HG02884 (cell line): Measurements from ENCODE around the gene MANSC4.

ENCODE experiments used
- ATAC-seq: cut with Tn5 transposase; IDR thresholded peaks from one replicate; pipeline ENCODE4 v1.9.1; 2021; ENCODE audit warnings: mild to moderate bottlenecking, moderate library complexity; ENCODE audit not compliant: unreplicated experiment

Gene MANSC4

GRCh38 chr12:27779920-27780611, at the start of gene MANSC4, which contains the start of gene KLHL42:
Gene MANSC4, minus strand, starts transcription at chr12:27780236. Its CDS starts 8,960 bp downstream, at chr12:27771276.
Gene KLHL42, plus strand, starts transcription at chr12:27780233. Its CDS starts 98 bp downstream, at chr12:27780331.
- ATAC-seq = peak; percentile 62

- no peak for ATAC-seq
Observed at GRCh38 chr12:27828196-27828595, 48.2 kb upstream of the MANSC4 start.

DNA sequence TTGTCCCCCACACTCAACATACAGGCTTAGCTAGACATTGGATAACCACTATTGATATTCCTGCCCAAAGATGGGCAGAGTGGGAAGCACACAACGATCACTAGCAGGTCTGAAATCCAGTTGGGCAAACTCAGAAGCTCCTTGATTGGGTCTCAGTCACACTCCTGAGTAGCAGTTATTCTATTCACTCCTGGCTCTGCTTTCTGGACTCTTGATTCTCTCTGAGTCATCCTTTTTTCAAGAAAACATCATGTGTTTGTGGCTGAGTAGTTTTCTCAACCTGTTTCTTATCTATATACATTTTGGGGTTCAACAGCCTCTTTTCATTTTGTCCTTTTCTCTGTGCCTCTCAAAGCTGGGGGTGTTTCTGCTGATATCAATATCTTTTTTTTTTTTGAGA, 46.0 kb upstream of the MANSC4 start:
- ATAC-seq = no peak

DNA sequence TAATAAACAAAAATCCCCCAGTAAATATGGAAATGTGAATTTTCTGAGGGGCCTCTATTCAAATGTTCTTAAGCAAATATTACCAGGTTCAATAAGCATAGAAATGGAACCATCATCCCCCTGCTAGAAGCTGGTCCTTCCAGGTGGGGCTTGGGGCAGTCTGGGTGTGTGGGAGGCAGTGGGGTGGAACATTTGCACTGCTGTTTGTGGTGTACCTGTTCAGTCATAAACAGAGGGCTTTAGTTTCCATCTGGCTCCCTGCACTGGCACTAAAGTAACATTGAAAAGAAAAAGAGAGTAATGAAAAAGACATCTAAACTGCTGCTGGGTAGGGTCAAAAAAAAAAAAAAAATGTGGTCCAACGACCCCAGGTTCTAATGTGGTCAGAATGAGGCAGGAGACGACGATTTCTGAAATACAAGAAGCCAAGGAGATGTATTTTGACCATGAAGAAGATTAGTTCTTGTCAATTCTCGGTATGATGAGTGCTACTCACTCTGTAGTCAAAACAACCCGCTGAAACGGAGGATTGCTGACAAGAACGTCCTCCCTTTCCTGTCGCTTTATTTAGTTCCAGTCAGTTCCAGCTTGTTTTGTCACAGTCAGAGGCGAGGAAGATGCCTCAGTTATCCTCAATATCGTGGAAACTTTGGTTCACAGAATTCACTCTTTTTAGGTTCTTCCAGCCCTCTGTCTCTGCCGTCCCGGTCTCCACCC, 44.2 kb upstream of the MANSC4 start:
- ATAC-seq = peak; percentile 61

DNA sequence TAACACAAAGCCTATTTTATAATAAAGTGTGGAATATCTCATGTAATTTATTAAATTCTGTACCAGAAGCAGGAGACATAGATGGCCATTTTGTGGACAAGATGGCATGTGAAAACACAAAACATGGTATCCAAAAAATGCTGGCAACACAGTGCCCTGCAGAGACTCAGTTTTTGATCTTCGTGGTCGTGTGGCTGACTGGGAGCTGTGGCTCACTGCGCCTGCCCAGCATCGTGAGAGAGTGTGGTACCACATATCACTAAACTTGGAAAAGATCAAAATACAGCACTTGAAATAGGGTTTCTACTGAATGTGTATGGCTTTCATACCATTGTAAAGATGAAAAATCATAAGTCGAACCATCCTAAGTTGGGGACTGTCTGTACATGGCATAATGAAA, 43.0 kb upstream of the MANSC4 start:
- no peak for ATAC-seq

DNA sequence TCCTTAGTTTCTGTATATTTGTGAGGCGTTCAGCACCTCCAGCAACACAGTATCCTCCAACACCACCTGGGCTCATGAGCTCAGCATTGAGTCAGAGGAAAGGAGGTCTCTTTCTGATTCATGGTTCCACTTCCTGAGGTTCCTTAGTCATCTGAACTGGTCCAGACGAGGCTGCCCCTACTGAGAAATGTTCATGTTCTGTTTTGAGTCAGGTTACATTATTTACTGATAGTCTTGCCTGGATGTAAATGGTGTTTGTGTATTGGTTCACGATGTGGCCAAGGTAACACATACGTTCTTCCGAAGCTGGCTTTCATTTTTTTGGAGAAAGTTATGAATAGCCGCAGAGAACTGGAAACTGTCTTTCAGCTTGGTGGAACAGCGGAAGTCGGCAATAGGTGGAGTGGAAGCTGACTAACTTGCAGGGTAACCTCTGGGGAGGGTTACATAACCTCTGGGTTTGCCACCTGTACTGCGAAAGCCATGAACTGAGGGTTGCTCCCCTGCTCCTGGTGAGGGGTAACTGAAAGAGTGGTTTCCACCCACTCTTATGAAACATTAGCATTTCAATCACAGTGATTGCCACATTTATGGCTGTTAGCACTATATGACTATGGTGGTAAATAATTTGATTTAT, 42.2 kb upstream of the MANSC4 start:
- ATAC-seq = peak; percentile 71

GRCh38 chr12:27821259-27821973, 41.4 kb upstream of the MANSC4 start:
- no peak for ATAC-seq

- ATAC-seq = no peak
Observed at GRCh38 chr12:27820564-27820963, 40.5 kb upstream of the MANSC4 start.

GRCh38 chr12:27818401-27818918, 38.4 kb upstream of the MANSC4 start:
- ATAC-seq = no peak

GRCh38 chr12:27817766-27818165, 37.7 kb upstream of the MANSC4 start:
- ATAC-seq = no peak

DNA sequence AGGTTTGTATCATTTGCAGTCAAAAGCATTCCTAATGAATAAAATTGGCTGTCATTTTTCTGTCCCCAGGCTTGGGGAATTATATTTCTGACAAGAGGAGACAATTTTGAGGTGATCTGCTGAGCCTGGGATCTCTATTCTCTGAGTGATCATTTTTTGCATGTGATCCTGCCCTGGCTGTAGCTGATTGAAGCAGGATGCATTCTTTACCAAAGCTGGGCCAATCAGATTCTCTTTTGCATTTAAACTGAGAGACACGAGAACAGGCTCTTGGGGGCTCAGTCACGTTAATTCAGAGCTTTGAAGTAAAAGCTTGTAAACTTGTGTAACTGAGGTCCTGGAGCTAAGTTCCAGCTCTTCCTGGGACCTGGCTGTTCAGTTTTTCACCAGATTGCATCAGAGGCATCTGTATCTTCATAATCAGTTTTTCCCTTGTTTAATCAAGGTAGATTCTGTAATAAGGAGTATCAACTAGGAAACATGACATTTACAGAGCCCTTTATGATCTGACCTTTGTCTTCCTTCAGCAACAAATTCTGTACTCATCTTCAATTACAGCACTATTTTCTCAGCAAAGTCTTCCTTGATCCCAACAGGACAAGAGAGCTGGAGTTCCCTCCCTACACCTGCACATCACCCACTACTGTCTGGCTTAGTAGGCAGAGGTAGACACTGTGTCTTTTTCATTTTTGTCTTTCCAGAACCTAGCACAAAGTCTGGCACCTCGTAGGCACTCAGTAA, 35.0 kb upstream of the MANSC4 start:
- no peak for ATAC-seq

DNA sequence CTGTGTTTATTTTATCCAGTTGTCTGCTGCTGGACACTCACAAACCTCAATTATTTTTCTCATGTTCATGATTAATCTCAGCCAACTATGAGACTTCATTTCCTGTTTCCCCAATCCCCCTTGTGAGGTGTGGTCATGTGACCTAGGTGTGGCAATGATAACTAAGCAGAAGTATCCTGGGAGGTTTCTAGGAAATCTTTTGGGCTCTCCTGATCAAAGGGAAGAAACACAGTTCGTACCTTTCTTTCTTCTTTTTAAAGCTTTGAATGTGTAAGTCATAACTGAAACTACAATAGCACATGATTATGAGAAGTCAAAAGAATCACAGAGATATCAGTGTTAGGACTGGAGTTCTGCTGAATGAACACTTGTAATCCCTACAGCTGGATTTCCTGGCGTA, 34.4 kb upstream of the MANSC4 start:
- no peak for ATAC-seq

- ATAC-seq = no peak
Observed at GRCh38 chr12:27812502-27812901, 32.5 kb upstream of the MANSC4 start.

GRCh38 chr12:27810756-27811155, 30.7 kb upstream of the MANSC4 start:
- no peak for ATAC-seq

DNA sequence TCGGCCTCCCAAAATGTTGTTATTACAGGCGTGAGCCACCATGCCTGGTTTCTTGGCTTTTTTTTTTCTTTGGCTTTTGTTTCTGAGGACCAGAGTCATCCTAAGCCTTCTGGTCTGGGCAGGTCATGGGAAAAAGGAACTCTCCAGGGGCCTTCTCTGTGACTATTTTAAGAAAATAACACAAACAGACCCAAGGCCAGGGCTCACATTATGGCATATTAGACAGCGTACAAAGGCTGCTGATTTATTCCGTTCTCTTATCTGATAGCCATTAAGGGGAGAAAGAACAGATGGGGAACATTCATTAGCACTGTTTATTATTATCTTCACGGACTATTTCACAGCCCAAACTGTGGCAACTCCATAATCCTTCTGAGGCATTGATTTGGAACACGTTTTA, 28.8 kb upstream of the MANSC4 start:
- no peak for ATAC-seq

DNA sequence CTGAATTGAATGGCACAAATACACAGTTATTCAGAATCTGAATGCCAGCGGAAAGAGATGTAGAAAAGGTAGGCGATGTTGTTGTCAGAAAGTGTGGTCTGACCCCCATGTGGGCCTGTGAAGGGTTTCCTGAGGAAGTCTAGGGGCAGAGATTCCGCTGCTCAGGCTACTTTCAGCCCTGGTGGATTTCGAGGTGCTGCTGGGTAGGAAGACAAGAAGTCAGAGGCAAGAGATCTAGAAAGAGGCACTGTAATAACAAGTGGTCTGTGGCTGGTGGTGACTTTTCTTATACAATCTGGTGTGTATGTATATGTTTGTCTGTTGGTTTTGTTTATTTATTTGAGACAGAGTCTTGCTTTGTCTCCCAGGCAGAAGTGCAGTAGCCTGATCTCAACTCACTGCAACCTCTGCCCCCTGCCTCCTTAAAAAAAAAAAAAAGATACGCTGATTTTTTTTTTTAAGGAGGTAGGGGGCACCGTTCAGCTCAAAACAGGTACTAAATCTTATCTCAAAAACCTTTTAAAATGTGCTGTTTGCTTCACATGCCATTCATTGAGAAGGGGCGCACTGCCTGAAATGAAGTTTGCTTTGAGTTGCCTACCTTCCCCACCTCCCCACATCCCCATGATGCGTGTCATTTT, 27.1 kb upstream of the MANSC4 start:
- ATAC-seq = no peak

DNA sequence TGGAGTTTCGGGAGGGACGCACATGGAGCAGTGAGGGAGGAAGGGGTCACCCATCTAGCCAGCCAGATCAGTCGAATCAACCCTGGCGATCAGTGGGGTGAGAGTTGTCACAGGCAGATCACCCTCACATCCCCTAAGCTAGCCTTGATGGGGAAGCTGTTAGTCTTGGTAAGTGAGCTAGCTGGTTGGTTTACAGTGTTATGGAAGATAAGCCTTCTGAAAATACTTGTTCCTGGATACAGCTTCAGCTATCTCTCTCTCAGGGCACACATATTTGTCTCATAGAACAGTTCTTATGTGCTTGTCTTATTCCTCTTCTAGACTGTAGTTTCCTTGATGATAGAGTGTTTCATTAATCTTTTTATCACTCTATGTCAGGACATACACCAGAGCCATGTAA, 26.2 kb upstream of the MANSC4 start:
- no peak for ATAC-seq

- no peak for ATAC-seq
Observed at GRCh38 chr12:27805238-27805637, 25.2 kb upstream of the MANSC4 start.

GRCh38 chr12:27802936-27803335, 22.9 kb upstream of the MANSC4 start:
- ATAC-seq = no peak

DNA sequence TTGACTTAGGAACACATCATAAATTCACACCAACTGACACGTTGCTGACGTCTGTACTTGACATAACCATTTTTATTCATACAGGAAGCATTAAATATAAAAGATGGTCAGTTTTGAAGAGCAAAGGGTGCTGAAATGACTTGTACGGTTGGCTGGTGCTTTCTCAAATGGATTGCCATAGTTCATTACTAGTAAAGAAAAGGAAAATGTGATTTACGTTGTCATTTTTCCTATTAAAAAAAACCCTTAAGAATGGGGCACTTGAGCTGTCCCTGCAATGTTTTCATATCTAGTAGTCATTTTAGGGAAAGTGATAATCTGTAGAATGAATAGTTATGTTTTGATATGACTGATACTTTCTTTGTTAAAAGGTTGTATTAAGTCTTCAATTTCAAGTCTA, 22.5 kb upstream of the MANSC4 start:
- no peak for ATAC-seq
